A549 (cell line): ENCODE results near the gene ZNF519. TPM values are rescaled to one million over a fixed set of nuclear protein-coding genes. Genes with fewer than 3 reads are reported as not detected.

Experiments
- ATAC-seq, 2 experiments: fragments of 200-7000 bp in 1 of 2; fragments of >200 bp in 1 of 2; cut with Nextera tagmentation in 1 of 2; cut with Tn5 transposase in 1 of 2; 3 replicates each; pipeline versions ENCODE4 v1.8.0 to v1.9.1; 2018 to 2020; ENCODE audit warnings: mild to moderate bottlenecking in 1 of 2, moderate library complexity in 1 of 2
- CTCF ChIA-PET: fragments of 300-600 bp; sonication (Branson Sonifier 250); formaldehyde crosslinking; extraction: SDS; loops from one replicate; lab custom pipeline; 2021; ENCODE audit warnings: antibody characterized with exemption, inconsistent platforms; lab: Yijun Ruan, JAX
- POLR2A ChIA-PET: fragments of 350-600 bp; formaldehyde crosslinking; extraction: SDS; loops from one replicate; lab custom pipeline; 2021; ENCODE audit warnings: antibody characterized with exemption, inconsistent platforms; lab: Yijun Ruan, JAX
- DNase-seq, 2 experiments: peaks; one replicate each; pipeline versions ENCODE4 v3.0.0 to v3.0.0-alpha.2; 2011 to 2016; ENCODE audit warnings: low read depth in 1 of 2, low spot score in 1 of 2
- FAIRE-seq: peaks from 2 replicates; lab custom pipeline; 2011; peaks lifted over from hg19 to GRCh38; lab: Jason Lieb, UNC
- H3K27ac ChIP-seq, 2 experiments: fragments of >200 bp; sonication (Bioruptor Twin); formaldehyde crosslinking; 3 replicates each; pipeline ENCODE4 v1.5.1; 2016 to 2017
- H3K4me1 ChIP-seq: fragments of >200 bp; sonication (Bioruptor Twin); formaldehyde crosslinking; 3 replicates; pipeline ENCODE4 v1.6.1; 2016
- H3K4me2 ChIP-seq: fragments of >200 bp; sonication (Bioruptor Twin); formaldehyde crosslinking; 3 replicates; pipeline ENCODE4 v1.6.1; 2016
- H3K4me3 ChIP-seq: fragments of >200 bp; sonication (Bioruptor Twin); formaldehyde crosslinking; 3 replicates; pipeline ENCODE4 v1.5.1; 2016
- H3K9me3 ChIP-seq: fragments of >200 bp; sonication (Bioruptor Twin); formaldehyde crosslinking; 3 replicates; pipeline ENCODE4 v1.6.1; 2016
- BHLHE40 ChIP-seq: IDR thresholded peaks from 2 replicates; pipeline ENCODE4 v1.6.1; 2012; ENCODE audit warnings: low read depth, low read length, inconsistent platforms
- CHD2 ChIP-seq: fragments of 150-350 bp; IDR thresholded peaks from 2 replicates; pipeline ENCODE4 v1.6.1; 2014; ENCODE audit warnings: low read length; ENCODE audit not compliant: partially characterized antibody
- ESRRA ChIP-seq: fragments of 150-350 bp; IDR thresholded peaks from 2 replicates; pipeline ENCODE4 v1.6.1; 2014; ENCODE audit warnings: mild to moderate bottlenecking, low read length, borderline replicate concordance
- FOSL2 ChIP-seq, 2 experiments: fragments of 450-650 bp in 1 of 2; fragments of >200 bp in 1 of 2; sonication (Bioruptor Twin) in 1 of 2; formaldehyde crosslinking; IDR thresholded peaks; 2 replicates each; pipeline versions ENCODE4 v1.5.0 to v1.6.1; 2016 to 2020; ENCODE audit warnings: mild to moderate bottlenecking in 1 of 2, moderate library complexity in 1 of 2
- FOXS1 ChIP-seq: fragments of 250-450 bp; sonication (Bioruptor Pico); IDR thresholded peaks from 2 replicates; pipeline ENCODE4 v1.5.0; 2020; ENCODE audit warnings: mild to moderate bottlenecking, moderate library complexity
- GATA3 ChIP-seq: IDR thresholded peaks from 2 replicates; pipeline ENCODE4 v1.6.1; 2012; ENCODE audit warnings: borderline replicate concordance
- HDAC2 ChIP-seq: fragments of 200-600 bp; sonication (generic); IDR thresholded peaks from 2 replicates; pipeline ENCODE4 v1.6.1; 2016
- HOXB13 ChIP-seq: fragments of 250-450 bp; sonication (Bioruptor Pico); IDR thresholded peaks from 2 replicates; pipeline ENCODE4 v1.5.0; 2020; ENCODE audit warnings: low read depth, mild to moderate bottlenecking, moderate library complexity
- KDM5A ChIP-seq: fragments of 200-600 bp; sonication (generic); IDR thresholded peaks from 2 replicates; pipeline ENCODE4 v1.6.1; 2016; ENCODE audit warnings: antibody characterized with exemption, mild to moderate bottlenecking
- MAX ChIP-seq: IDR thresholded peaks from 2 replicates; pipeline ENCODE4 v1.6.1; 2012
- NFE2L2 ChIP-seq: fragments of 150-350 bp; conservative IDR thresholded peaks from 2 replicates; pipeline ENCODE4 v1.6.1; 2014; ENCODE audit warnings: low read length
- NPAS2 ChIP-seq: fragments of 250-450 bp; sonication (Bioruptor Pico); IDR thresholded peaks from 2 replicates; pipeline ENCODE4 v1.8.0; 2022; ENCODE audit warnings: mild to moderate bottlenecking, moderate library complexity, borderline replicate concordance
- PHF8 ChIP-seq: fragments of 200-600 bp; sonication (generic); IDR thresholded peaks from 2 replicates; pipeline ENCODE4 v1.6.1; 2016; ENCODE audit warnings: low read depth, mild to moderate bottlenecking, antibody characterized with exemption, moderate library complexity, borderline replicate concordance
- POLR2AphosphoS2 ChIP-seq: conservative IDR thresholded peaks from 2 replicates; pipeline ENCODE4 v1.6.1; 2012; ENCODE audit warnings: low read length, improper control_type of control experiment, inconsistent platforms
- RCOR1 ChIP-seq: fragments of 150-350 bp; IDR thresholded peaks from 2 replicates; pipeline ENCODE4 v1.6.1; 2014; ENCODE audit warnings: antibody characterized with exemption, low read length, low read depth
- REST ChIP-seq: fragments of 200-600 bp; sonication (generic); IDR thresholded peaks from 2 replicates; pipeline ENCODE4 v1.6.1; 2016; ENCODE audit warnings: antibody characterized with exemption, mild to moderate bottlenecking, moderate library complexity
- RNF2 ChIP-seq: fragments of 200-600 bp; sonication (generic); IDR thresholded peaks from 2 replicates; pipeline ENCODE4 v1.6.1; 2016; ENCODE audit warnings: low read depth, mild to moderate bottlenecking, antibody characterized with exemption, moderate library complexity, borderline replicate concordance
- TFCP2L1 ChIP-seq: fragments of 250-450 bp; sonication (Bioruptor Pico); IDR thresholded peaks from 2 replicates; pipeline ENCODE4 v1.5.0; 2021; ENCODE audit warnings: mild to moderate bottlenecking
- ZC3H11A ChIP-seq: fragments of 450-650 bp; IDR thresholded peaks from 2 replicates; pipeline ENCODE4 v1.6.1; 2014; ENCODE audit warnings: antibody characterized with exemption, mild to moderate bottlenecking
- ZFP36 ChIP-seq: fragments of 450-650 bp; IDR thresholded peaks from 2 replicates; pipeline ENCODE4 v1.6.1; 2014; ENCODE audit warnings: borderline replicate concordance; ENCODE audit not compliant: partially characterized antibody
- ZSCAN20 ChIP-seq: fragments of 250-450 bp; sonication (Bioruptor Pico); IDR thresholded peaks from 2 replicates; pipeline ENCODE4 v1.8.0; 2022; ENCODE audit warnings: mild to moderate bottlenecking, moderate library complexity
- WGBS: methylation state at CpG from one replicate; pipeline ENCODE4 v1.1.6; 2017; ENCODE audit errors: missing lambda C conversion rate; 5-methylcytosine and 5-hydroxymethylcytosine counted together
- polyA plus RNA-seq, 4 experiments: library from polyadenylated mRNA; depleted of rRNA in 3 of 4; stranded (reverse); fragments of >200 nt; fragmentation: RNase III in 1 of 4; extraction: RNeasy Plus Mini Kit Qiagen cat#74134 plus additional on column Dnase treatment in 1 of 4; gene quantifications; 2 replicates in 3 of 4; 3 replicates in 1 of 4; pipeline ENCODE4 v1.2.3, GENCODE V29; 2011 to 2017
- TF ChIP-seq, protein P1 (sequence below): fragments of 250-450 bp; sonication (Bioruptor Pico); IDR thresholded peaks from 2 replicates; pipeline ENCODE4 v1.5.0; 2021; ENCODE audit warnings: mild to moderate bottlenecking, moderate library complexity, borderline replicate concordance
- TF ChIP-seq, protein P2 (sequence below): fragments of 450-650 bp; IDR thresholded peaks from 2 replicates; pipeline ENCODE4 v1.6.1; 2014; ENCODE audit warnings: antibody characterized with exemption
- TF ChIP-seq, protein P3 (sequence below): IDR thresholded peaks from 2 replicates; pipeline ENCODE4 v1.6.1; 2012; ENCODE audit warnings: low read depth, borderline replicate concordance
- TF ChIP-seq, protein P4 (sequence below): fragments of >200 bp; sonication (Bioruptor Twin); formaldehyde crosslinking; IDR thresholded peaks from 3 replicates; pipeline ENCODE4 v1.6.1; 2016
- TF ChIP-seq, protein P5 (sequence below): fragments of >200 bp; sonication (Bioruptor Twin); formaldehyde crosslinking; IDR thresholded peaks from 2 replicates; pipeline ENCODE4 v1.6.1; 2016

ZNF519 gene
- polyA plus RNA-seq, 2 of the 4 experiments (the other 2 are of a cell fraction) = 3.2 to 6.6 TPM

GRCh38 chr18:14106906-14107305 is 25.3 kb downstream of the ZNF519 start:
- ChIA-PET POLR2A (no interaction called here), CTCF (interaction anchor here (0.6 kb wide), 1 partner anchor 22 kb away, joined by 3 read pairs; no protein-coding TSS in a partner anchor)
- TF ChIP-seq REST (no peak), CHD2 (no peak), GATA3 (no peak), NPAS2 (CRISPR knock-in tag) (no peak), MAX (no peak), RNF2 (no peak), TFCP2L1 (no peak), ZSCAN20 (CRISPR knock-in tag) (no peak), ZC3H11A (no peak), FOSL2 (IDR thresholded peaks at IDR 0.05) (no peak), FOSL2 (CRISPR knock-in tag; IDR thresholded peaks at IDR 0.05) (no peak), RCOR1 (no peak), ZFP36 (no peak), FOXS1 (no peak)
- TF ChIP-seq, protein P1, sequence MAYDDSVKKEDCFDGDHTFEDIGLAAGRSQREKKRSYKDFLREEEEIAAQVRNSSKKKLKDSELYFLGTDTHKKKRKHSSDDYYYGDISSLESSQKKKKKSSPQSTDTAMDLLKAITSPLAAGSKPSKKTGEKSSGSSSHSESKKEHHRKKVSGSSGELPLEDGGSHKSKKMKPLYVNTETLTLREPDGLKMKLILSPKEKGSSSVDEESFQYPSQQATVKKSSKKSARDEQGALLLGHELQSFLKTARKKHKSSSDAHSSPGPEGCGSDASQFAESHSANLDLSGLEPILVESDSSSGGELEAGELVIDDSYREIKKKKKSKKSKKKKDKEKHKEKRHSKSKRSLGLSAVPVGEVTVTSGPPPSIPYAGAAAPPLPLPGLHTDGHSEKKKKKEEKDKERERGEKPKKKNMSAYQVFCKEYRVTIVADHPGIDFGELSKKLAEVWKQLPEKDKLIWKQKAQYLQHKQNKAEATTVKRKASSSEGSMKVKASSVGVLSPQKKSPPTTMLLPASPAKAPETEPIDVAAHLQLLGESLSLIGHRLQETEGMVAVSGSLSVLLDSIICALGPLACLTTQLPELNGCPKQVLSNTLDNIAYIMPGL (CRISPR knock-in tag) = no peak
- TF ChIP-seq, protein P2, sequence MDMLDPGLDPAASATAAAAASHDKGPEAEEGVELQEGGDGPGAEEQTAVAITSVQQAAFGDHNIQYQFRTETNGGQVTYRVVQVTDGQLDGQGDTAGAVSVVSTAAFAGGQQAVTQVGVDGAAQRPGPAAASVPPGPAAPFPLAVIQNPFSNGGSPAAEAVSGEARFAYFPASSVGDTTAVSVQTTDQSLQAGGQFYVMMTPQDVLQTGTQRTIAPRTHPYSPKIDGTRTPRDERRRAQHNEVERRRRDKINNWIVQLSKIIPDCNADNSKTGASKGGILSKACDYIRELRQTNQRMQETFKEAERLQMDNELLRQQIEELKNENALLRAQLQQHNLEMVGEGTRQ = no peak
- TF ChIP-seq, protein P3, sequence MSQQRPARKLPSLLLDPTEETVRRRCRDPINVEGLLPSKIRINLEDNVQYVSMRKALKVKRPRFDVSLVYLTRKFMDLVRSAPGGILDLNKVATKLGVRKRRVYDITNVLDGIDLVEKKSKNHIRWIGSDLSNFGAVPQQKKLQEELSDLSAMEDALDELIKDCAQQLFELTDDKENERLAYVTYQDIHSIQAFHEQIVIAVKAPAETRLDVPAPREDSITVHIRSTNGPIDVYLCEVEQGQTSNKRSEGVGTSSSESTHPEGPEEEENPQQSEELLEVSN = no peak
- Histone ChIP-seq H3K27ac (no peak overlapping the region), H3K9me3 (peaks cover 43% of the 10 kb centered on the region), H3K4me3 (no peak overlapping the region), H3K4me2 (no peak overlapping the region), H3K4me1 (no peaks in the 10 kb centered on the region)
- 96% methylated on average over 3 of the region's 3 CpGs for WGBS
- FAIRE-seq (no peak), ATAC-seq (no peak), DNase-seq (no peak)

GRCh38 chr18:14104906-14105748 is 27.1 kb downstream of the ZNF519 start:
- Histone ChIP-seq H3K4me3 (no peak overlapping the region), H3K9me3 (peaks cover 42% of the 10 kb centered on the region; the same call in 2 of the 3 replicates), H3K4me1 (no peaks in the 10 kb centered on the region), H3K4me2 (no peak overlapping the region), H3K27ac (no peak overlapping the region)
- DNase-seq = no peak
- ATAC-seq = no peak
- WGBS = 59% methylated on average over 5 of the region's 5 CpGs
- TF ChIP-seq ZC3H11A (no peak), POLR2AphosphoS2 (no peak), KDM5A (no peak), FOSL2 (IDR thresholded peaks at IDR 0.05) (no peak), FOSL2 (CRISPR knock-in tag; IDR thresholded peaks at IDR 0.05) (no peak), HOXB13 (CRISPR knock-in tag) (no peak), NFE2L2 (no peak), ESRRA (no peak), HDAC2 (no peak), PHF8 (no peak), BHLHE40 (no peak)
- TF ChIP-seq, protein P4, sequence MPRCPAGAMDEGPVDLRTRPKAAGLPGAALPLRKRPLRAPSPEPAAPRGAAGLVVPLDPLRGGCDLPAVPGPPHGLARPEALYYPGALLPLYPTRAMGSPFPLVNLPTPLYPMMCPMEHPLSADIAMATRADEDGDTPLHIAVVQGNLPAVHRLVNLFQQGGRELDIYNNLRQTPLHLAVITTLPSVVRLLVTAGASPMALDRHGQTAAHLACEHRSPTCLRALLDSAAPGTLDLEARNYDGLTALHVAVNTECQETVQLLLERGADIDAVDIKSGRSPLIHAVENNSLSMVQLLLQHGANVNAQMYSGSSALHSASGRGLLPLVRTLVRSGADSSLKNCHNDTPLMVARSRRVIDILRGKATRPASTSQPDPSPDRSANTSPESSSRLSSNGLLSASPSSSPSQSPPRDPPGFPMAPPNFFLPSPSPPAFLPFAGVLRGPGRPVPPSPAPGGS = no peak
- TF ChIP-seq, protein P5, sequence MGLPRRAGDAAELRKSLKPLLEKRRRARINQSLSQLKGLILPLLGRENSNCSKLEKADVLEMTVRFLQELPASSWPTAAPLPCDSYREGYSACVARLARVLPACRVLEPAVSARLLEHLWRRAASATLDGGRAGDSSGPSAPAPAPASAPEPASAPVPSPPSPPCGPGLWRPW = no peak
- POLR2A ChIA-PET = no interaction called here
- no peak for FAIRE-seq
- CTCF ChIA-PET = interaction anchor here (0.6 to 1.3 kb wide), 3 partner anchors 26 to 328 kb away, joined by 3 to 4 read pairs (median 3); partner anchors contain the start of gene MC5R
